GM21529 (cell line): ENCODE data around the gene CAMSAP1.
"Not testable (repeated sequence)": the region's sequence is repeated elsewhere in the genome, so short reads cannot be mapped to it uniquely, and the experiment has no call there.

Source experiments
- ATAC-seq: cut with Tn5 transposase; IDR thresholded peaks from one replicate; pipeline ENCODE4 v1.9.1; 2021; ENCODE audit not compliant: unreplicated experiment

CAMSAP1 gene

DNA sequence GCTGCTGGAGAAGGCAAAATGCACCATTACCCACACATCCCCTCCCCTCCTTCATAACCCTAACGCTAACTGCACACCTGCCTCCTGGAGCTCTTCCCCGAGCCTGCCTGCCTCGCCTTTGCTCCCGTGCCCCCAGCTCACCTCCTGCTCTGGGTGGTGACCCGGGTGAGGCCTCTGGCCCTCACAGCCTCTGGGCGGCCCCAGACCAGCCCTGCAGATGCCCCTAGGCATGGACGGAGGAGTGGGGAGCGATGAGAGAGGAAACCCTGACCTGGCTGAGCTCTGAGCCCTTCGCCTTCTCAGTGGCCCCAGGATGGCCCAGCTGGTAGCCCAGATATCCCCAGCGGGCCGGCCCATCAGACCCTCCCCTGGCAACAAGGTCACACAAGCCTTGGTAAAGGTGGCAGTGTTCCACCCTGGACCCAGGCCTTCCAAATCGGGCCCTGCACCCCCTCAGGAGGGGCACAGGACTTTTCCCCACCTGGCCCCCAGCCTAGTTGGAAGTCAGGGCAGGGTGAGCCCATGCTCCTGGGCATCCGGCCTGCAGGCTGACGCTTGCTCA is 14.5 kb upstream of the CAMSAP1 start:
- no peak for ATAC-seq

DNA sequence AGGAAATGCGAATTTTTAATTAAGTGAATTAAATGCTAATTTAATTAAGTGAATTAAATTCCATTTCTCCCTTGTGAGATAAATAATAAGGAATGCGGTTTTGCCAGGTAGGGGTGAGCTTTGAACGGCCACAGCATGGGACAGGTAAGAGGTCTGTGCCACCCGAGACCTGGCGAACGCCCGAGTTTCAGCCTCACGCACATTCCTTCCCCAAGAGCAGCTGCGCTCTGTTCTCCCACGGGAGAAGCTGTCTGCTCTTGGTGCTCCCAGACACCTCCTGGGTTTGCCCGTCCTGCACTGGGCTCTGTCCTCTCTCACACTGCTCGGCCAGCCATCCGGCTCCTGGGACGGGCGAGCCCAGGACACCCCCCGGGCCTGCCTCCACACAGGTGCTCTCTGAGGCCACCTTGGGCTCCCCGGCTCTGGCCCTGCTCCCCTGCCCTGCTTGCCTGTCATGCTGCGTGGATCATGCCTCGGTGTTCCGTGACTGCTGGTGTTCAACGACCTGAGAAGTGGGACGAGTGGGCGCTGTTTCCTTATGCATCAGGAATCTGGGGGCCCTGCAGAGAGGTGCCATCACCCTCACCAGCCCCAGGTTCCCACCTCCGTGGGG is 13.7 kb upstream of the CAMSAP1 start:
- no peak for ATAC-seq

DNA sequence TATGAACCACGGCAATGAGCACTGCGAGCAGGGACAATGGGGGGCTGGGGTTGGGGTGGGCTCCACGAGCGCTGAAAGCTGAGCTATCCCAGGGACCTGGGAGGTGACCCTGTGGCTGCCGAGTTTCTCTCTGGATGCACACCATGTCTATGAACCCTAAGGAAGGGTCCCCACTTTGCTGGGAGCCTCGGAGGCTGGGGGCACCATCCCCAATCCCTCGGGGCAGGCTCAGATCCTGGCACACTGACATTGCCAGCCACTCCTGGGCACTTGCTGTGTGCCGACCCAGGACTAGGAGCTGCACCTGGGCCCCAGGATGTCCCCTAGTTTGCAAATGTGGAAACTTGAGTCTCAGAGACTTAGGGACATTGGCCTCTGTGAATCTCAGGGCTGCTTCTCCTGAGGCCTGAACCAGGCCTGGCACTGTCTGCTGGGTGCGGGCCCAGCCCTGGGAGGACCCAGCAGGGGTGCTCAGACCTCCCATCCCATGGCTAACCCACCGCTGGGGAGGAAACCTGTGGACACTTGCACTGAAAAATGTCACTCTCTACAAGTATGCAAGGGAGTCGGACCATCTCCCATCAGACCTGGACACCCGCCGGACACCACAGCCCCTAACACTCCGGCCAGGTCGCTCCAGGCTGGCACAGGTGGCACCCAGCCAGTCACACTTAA is 13.0 kb upstream of the CAMSAP1 start:
- no peak for ATAC-seq

DNA sequence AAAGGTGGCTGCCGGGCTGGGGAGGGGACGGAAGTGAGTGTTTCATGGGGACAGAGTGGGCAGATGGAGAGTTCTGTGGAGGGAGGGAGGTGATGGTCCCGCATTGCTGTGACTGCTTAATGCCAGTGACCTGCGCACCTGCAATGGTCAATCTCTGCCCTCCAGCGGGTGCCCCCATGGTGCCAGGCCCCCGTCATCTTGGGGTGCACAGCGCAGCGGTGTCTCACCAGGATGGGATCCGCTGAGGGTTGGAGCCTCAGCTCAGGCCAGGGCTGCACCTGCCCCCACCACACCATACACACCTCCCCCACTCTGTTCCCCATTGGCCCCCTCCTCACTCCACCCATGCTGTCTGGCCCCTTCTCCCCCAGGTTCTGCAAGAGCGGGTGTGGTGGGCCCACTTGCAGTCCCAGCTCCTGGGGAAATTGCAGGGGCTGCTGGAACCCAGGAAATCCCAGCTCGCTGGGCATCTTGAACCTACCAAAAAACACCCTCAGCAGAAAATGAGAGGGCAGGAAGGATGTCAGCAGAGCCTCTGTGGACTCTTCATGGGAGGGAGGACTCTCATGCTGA is 12.1 kb upstream of the CAMSAP1 start:
- ATAC-seq: no peak

DNA sequence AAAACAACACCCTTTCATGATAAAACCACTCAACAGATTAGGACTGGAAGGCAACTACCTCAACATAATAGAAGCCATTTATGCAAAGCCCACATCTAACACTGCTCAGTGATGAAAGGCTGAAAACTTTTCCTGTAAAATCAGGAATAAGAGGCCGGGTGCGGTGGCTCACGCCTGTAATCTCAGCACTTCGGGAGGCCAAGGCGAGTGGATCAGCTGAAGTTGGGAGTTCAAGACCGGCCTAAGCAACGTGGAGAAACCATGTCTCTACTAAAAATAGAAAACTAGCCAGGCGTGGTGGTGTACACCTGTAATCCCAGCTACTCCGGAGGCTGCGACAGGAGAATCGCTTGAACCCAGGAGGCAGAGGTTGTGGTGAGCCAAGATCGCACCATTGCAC is 8.9 kb upstream of the CAMSAP1 start:
- ATAC-seq: not testable (repeated sequence)

DNA sequence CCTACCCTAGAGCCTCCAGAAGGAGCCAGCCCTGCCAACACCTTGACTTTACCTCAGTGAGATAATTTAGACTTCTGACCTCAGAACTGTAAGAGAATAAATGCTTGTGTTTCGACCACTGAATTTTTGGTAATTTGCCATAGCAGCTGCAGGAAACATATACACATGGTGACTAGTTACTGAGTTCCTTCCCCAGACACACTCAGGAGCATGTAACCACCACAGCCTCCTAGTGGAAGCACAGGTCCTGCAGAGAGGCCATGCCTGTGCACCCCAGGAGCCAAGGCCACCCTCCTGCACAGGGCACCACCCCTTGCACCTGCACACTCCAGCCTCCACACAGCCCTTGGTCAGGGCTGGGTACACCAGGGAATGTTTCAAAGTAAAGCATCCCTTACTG is 7.6 kb upstream of the CAMSAP1 start:
- no peak for ATAC-seq

DNA sequence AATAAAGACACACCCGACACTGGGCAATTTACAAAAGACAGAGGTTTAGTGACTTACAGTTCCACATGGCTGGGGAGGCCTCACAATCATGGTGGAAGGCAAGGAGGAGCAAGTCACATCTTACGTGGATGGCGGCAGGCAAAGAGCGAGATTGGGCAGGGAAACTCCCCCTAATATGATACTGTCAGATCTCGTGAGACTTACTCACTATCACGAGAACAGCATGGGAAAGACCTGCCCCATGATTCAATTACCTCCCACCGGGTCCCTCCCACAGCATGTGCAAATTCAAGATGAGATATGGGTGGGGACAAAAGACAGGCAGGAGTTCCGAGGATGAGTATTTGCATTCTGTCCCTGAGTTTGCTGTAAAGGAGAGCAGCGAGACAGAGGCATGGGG is 3.9 kb upstream of the CAMSAP1 start:
- not testable (repeated sequence) for ATAC-seq

DNA sequence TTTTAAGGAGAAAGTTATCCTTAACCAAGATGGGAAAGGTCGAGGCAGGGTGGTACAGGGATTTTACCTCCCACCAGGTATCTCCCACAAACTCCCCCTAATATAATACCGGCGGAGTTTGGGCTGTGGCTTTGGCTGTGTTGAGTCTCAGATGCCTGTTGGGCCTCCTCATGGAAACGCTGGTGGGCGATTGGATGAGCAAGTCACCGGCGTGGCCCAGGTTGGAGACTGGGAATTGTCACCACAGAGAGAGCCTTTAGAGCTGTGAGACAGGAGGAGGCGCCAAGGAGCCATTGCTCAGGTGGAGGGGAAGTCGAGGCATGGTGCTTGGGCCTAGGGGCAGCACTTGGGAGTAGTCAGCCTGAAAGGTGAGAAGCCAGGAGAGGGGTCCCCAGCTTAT is 3.4 kb upstream of the CAMSAP1 start:
- ATAC-seq: no peak

DNA sequence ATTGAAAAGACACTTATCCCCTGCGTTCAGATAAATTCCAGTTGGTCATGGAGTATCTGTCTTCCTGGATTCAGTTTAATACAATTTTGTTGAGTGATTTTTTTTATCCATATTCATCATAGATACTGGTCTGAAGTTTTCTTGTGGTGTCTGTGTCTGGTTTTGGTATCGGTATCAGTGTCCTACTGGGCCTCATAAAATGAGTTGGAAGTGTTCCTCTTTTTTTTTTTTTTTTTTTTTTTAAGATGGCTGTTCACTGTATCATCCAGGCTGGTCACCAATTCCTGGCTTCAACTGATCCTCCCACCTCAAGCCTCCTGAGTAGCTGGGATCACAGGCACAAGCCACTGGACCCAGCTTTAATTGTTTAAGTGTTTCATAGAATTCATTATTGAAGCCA is 2.9 kb upstream of the CAMSAP1 start:
- no peak for ATAC-seq

DNA sequence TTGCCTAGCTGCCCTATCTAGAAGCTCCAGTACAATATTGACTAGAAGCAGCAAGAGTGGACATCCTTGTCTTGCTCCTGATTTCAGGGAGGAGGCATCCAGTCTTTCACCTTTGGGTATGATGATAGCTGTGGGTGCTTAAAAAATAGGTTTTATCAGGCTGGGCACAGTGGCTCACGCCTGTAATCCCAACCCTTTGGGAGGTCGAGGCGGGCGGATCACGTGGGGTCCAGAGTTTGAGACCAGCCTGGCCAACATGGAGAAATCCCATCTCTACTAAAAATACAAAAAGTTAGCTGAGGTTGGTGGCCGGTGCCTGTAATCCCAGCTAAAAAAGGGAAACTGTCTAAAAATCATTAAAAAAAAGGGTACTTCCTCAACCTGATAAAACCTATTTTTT is 2.0 kb upstream of the CAMSAP1 start:
- no peak for ATAC-seq

DNA sequence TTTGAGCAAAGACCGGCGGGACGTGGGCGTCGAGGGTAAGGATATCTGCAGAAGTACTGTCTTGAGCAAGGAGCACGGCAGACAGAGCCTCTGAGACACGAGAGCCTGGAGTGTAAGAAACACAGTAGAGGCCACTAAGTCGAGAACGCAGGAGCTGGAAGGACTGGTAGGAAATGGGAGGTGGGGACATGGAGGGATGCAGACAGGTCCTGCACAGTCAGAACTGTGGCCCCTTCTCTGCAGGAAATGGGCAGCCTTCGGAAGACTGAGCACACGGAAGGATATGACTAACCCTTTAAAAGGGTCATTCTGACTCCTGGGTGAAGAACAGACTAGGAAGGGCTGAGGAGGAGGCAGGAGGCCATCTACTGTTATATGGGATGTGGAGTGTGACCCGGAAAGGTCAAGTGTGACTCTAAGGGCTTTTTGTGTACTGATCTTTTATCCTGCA is 1.4 kb upstream of the CAMSAP1 start:
- ATAC-seq: no peak

DNA sequence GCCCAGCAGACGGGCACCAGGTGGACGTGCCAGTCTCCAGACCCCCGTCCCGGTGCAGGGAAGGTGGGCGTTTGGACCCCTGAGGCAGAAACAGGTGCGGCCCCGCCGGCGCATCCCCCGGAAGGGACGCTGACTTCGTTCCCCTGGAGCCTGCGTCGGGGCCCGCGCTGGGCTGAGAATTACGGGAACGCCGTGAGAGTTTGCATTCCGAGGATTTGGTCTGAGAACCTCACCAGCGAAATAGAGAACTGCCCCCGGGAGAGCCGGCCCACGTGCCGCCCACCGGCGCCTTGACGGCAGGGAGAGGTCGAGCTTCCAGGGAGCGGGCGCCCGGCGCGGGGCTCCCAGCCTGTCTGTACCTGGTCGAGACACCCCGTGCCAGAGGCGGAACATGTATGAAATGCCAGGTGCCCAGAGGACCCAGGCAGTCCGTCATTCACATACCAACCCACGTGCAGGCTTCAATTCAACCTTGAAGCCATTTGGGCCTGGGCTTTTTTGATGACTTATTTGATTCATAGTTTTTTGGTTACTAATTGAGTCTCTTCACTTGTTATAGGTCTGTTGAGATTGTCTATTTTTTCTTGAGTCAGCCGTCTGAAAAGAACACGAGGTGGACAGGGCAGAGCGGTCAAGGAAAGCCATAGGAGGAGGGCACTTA is 877 bp upstream of the CAMSAP1 start:
- peak; percentile 2 for ATAC-seq

DNA sequence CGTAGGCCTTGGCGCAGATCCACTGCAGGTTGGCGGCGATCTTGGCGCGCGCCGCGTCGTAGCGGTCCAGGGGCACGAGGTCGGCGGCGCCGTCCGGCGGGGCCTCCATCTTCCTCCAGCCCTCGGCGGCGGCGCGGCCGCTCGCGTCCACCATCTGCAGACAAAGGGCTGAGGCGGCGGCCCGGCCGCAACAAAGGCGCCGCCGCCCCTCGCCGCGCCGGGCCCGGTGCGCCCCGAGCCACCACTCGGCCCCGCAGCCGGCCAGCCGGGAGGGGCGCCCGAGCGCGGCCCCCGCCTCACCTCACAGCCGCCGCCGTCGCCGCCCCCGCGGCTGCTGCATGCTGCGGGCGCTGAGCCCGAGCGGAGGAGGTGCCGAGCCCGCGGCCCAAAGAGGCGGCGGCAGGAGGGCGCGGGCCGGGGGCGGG is 328 bp downstream of the CAMSAP1 start:
- ATAC-seq: peak; percentile 18

DNA sequence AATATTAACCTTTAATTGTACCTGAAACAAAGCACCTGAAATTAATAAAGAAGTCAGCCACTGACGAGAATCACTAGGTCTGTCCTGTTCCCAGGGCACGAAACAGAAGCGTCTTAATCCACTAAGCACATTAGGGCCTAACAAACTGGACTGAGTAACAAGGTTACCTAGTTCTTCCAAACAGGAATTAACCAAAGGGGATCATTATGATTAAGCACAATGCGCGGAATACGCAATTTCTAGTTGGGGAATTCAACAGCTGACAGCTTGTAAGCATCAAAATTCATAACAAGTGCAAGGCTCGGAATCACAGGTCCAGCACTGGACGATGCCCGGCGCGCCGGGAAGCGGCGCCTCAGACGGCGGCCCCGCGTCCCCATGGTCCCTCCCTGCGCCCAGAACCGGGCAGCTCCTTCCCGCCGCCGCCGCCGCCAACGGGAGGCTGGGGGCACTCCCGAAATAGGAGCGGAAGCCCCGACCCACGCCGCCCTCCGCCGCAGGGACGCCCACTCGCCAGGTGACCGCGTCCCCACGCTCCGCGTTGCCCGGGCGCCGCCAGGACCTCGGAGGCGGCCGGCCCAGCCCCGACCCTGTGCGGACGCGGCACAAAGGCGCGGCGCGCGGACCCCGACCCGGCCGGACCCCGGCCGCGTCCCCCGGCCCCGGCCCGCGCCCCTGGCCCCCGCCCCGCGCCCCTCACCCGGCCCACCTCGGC is 898 bp downstream of the CAMSAP1 start:
- ATAC-seq: peak; percentile 13

DNA sequence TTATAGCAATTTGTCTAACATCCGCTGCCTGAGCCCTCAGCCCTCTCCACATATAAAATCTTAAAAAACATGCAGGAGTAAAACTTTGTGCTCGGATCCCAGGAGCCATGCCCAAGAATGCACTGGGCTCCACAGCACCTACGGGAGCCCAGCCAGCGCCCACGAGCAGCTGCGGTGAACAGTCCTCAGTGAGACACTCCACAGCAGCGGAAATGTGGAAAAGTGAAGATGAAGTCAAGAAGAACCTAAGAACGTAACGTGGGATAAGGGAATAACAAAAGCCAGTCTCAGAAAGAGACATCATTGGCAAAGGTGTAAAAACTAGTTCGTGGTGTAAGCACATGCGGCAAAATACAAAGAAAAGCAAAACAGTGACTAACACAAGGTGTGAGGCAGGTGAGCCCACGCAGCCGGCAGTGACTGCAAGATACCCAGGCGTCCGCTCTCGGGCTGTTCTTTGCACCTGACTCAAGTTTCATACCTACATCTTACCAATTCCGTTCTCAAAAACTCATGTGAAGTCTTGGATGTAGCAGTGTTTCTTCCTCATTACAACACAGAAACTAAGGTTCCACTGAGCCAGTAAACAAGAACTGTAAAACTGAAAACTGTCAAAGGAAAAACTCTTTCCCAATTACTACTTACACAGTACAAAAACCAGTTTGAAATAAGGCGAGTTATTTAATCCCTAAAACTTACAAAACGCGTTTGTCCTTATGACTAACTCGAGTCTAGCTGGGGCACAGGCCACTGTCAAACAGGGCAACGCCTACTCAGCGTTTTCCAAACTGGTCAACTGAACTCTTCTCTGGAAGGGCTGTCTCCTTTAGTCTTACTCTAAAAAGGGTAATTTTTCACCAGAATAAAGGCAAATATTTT is 1.7 kb downstream of the CAMSAP1 start:
- no peak for ATAC-seq

DNA sequence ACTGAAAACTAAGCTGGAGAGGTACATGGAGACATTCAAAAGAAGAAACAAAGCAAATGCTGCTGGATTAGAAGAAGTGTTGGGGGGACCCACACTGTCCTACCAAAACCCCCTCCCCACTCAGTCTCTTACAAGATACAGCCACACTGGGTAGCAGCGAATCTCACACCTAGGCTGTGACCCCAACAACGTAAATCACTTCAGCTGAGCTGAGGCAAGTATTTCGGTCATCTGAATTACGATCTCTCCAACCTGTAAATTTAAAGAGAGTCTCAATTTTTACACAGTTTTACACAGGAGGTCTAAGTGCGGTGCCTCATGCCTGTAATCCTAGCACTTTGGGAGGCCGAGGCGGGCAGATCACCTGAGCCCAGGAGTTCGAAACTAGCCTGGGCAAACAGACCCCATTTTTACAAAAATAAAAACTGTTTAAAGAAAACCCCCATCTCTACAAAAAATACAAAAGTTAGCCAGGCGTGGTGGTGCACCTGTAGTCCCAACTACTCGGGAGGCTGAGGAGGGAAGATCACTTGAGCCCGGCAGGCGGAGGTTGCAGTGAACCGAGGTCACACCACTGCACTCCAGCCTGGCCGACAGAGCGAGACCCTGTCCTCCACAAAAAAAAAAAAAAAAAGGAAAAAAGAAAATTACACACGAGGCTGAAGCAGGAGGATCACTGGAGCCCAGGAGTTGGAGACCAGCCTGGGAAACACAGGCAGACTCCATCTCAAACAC is 3.4 kb downstream of the CAMSAP1 start:
- no peak for ATAC-seq

DNA sequence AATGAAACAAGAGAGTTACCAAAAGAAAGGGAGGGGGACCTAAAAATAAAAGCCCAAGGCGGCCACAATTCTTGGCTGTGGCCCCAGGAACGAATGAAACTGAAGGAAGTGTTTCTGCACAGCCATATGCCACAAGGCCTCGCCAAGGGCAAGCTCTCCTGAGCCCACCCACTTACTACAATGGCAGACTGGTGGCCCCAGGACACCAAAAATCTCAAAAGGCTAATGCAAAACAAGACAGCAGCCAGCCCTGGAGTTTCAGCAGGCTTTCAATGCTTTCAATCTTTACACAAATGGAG is 4.0 kb downstream of the CAMSAP1 start:
- ATAC-seq: no peak

DNA sequence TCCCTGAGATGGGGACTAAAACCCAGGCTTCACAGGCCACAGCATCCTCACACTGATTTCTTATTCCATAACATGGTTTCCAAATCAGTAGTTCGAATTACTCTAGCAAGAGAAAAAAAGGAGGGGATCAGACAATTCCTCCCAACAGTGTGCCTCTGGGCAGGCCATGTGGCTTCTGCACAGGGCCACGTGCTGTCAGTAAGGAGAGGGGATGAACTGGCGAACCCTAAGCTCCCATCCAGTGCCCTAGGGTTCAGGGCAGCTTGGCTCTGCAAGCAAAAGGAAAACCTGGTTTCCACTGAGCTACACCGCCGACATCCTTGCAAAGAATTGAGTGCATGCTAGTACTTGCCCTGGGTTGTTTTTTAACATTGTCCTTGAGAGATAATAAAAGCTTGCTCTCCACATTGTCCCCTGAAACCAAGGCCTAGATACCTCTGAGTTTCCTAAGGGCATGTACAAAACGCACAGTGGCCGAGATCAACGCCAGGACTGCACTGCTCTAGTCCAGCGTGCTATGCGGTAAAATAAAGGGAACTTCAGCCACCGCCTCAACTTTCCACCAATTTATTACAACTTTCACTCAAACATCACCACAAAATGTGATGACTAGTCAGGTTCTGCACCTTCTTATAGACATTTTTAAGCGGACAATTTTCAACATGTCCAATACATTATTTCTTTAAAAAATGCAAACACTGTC is 4.5 kb downstream of the CAMSAP1 start:
- ATAC-seq: no peak

DNA sequence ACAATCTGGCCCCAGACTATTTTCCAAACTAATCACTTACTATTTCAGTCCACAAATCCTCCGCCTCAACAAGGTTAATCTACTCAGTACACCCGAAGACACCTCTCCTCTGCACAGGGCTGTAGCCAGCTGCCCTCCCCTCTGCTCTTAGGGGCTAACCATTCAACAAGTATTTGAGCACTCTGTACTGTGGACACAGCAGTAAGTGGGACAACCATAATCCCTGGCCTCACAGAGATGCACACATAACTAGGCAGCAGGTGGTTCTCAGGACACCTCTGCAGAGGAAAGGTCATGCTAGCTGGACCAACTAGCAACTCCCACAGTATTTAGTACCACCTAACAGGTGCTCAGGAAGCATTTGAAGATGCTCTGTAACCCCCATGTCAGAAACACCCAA is 5.5 kb downstream of the CAMSAP1 start:
- ATAC-seq: no peak
